Osteoblast (primary cell): ENCODE data around the gene TLE2. TPM values are rescaled to one million over a fixed set of nuclear protein-coding genes. Genes with fewer than 3 reads are reported as not detected.

Experiments
- DNase-seq: peaks from one replicate; pipeline ENCODE4 v3.0.0; 2011; ENCODE audit warnings: low spot score, mixed read lengths; ENCODE audit not compliant: insufficient read length; ENCODE audit errors: missing footprints
- H2AFZ ChIP-seq: 2 replicates; pipeline ENCODE4 v1.6.0; 2011; ENCODE audit warnings: mild to moderate bottlenecking, low read length
- H3K27ac ChIP-seq: 2 replicates; pipeline ENCODE4 v1.5.1; 2011; ENCODE audit warnings: mild to moderate bottlenecking, low read depth, low read length, moderate library complexity
- H3K27me3 ChIP-seq: 2 replicates; pipeline ENCODE4 v1.6.0; 2012; ENCODE audit warnings: mild to moderate bottlenecking, control low read depth, inconsistent platforms, low read length, moderate library complexity; ENCODE audit not compliant: insufficient read depth
- H3K36me3 ChIP-seq: 2 replicates; pipeline ENCODE4 v1.5.1; 2011; ENCODE audit warnings: mild to moderate bottlenecking, low read length, control low read depth, moderate library complexity; ENCODE audit not compliant: insufficient read depth
- H3K4me1 ChIP-seq: 2 replicates; pipeline ENCODE4 v1.5.1; 2011; ENCODE audit warnings: mild to moderate bottlenecking, low read length, control low read depth, moderate library complexity; ENCODE audit not compliant: insufficient read depth
- H3K4me2 ChIP-seq: 2 replicates; pipeline ENCODE4 v1.6.0; 2011; ENCODE audit warnings: mild to moderate bottlenecking, low read length; ENCODE audit not compliant: insufficient read depth
- H3K4me3 ChIP-seq: fragments of 200-600 bp; sonication (generic); 3 replicates; pipeline ENCODE4 v1.5.1; 2012; ENCODE audit warnings: mild to moderate bottlenecking, low read length, inconsistent platforms; ENCODE audit not compliant: insufficient read depth
- H3K79me2 ChIP-seq: 2 replicates; pipeline ENCODE4 v1.6.0; 2012; ENCODE audit warnings: mild to moderate bottlenecking, low read length, control low read depth, inconsistent platforms; ENCODE audit not compliant: insufficient read depth
- H3K9me3 ChIP-seq: 2 replicates; pipeline ENCODE4 v1.5.1; 2011; ENCODE audit warnings: low read depth, low read length, control low read depth
- H4K20me1 ChIP-seq: 2 replicates; pipeline ENCODE4 v1.6.0; 2012; ENCODE audit warnings: mild to moderate bottlenecking, low read length, control low read depth; ENCODE audit not compliant: insufficient read depth
- total RNA-seq: library from RNA; depleted of rRNA; stranded (reverse); fragments of >200 nt; gene quantifications from 2 replicates; pipeline ENCODE4 v1.2.3, GENCODE V29; 2012
- TF ChIP-seq, protein P1 (sequence below): IDR thresholded peaks from 2 replicates; pipeline ENCODE4 v1.5.1; 2011; ENCODE audit warnings: mild to moderate bottlenecking, low read depth, low read length, moderate library complexity; ENCODE audit errors: extremely low read depth

The TLE2 gene
- total RNA-seq, 1 donor = 5.1 TPM

DNA sequence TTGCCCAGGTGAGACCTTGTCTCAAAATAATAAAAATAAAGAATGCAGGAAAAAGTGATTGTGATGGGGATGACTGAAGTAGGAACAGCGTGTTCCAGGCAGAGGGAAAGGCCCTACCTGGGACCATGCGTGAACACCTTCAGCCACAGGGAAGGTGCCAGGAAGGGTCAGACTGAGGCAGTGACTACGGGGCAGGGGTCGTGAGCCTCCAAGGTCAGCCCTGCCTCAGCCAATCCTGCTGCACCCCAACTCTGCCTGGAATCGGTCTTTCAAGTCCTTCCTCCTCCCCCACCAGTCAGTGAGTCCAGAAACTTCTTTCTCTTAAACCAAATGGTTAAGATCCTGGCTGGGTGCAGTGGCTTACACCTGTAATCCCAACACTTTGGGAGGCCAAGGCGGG, 16.1 kb upstream of the TLE2 start:
- Histone ChIP-seq H4K20me1 (no peaks in the 10 kb centered on the region), H3K27me3 (peaks cover 6% of the 10 kb centered on the region), H3K79me2 (no peaks in the 10 kb centered on the region), H3K36me3 (no peaks in the 10 kb centered on the region), H3K9me3 (no peaks in the 10 kb centered on the region), H3K4me1 (no peaks in the 10 kb centered on the region), H3K27ac (no peak overlapping the region), H2AFZ (no peak overlapping the region), H3K4me3 (no peak overlapping the region), H3K4me2 (no peak overlapping the region)
- no peak for DNase-seq
- TF ChIP-seq, protein P1, sequence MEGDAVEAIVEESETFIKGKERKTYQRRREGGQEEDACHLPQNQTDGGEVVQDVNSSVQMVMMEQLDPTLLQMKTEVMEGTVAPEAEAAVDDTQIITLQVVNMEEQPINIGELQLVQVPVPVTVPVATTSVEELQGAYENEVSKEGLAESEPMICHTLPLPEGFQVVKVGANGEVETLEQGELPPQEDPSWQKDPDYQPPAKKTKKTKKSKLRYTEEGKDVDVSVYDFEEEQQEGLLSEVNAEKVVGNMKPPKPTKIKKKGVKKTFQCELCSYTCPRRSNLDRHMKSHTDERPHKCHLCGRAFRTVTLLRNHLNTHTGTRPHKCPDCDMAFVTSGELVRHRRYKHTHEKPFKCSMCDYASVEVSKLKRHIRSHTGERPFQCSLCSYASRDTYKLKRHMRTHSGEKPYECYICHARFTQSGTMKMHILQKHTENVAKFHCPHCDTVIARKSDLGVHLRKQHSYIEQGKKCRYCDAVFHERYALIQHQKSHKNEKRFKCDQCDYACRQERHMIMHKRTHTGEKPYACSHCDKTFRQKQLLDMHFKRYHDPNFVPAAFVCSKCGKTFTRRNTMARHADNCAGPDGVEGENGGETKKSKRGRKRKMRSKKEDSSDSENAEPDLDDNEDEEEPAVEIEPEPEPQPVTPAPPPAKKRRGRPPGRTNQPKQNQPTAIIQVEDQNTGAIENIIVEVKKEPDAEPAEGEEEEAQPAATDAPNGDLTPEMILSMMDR = no peak

DNA sequence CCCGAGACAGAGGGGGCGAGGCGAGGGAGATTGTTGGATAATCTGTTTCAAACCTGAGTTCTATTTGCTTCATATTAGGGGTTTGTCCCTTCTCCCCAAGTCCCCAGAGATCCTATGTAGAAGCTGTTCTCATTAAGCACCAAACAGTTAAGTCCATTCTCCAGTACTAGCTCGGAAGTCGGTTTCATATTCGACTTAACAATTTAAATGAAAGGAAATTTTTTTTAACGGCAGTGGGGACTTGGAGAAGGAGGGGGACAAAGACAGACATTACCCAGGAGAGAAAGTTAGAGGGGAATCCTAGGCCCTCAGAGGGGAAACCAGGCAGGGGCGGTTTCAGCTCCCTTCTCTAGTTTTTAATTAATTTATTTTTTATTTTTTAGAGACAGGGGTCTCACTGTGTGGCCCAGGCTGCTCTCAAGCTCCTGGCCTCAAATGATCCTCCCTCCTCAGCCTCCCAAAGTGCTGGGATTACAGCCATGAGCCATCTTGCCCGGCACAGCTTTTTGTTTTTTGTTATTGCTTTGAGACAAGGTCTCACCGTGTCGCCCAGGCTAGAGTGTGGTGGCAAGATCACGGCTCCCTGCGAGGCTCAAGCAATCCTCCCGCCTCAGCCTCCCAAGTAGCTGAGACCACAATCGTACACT, 13.7 kb upstream of the TLE2 start:
- DNase-seq = peak; percentile 47
- no peaks in the 10 kb centered on the region for H3K79me2 ChIP-seq
- peak overlapping the region; percentile 60 for H2AFZ ChIP-seq
- H3K4me2 ChIP-seq = peak overlapping the region; percentile 43
- H3K4me1 ChIP-seq = peaks cover 6% of the 10 kb centered on the region
- no peak overlapping the region for H3K4me3 ChIP-seq
- TF ChIP-seq, protein P1 = no peak
- H3K36me3 ChIP-seq = no peaks in the 10 kb centered on the region
- H3K27ac ChIP-seq = no peak overlapping the region
- no peaks in the 10 kb centered on the region for H3K27me3 ChIP-seq
- H3K9me3 ChIP-seq = no peaks in the 10 kb centered on the region
- H4K20me1 ChIP-seq = no peaks in the 10 kb centered on the region

DNA sequence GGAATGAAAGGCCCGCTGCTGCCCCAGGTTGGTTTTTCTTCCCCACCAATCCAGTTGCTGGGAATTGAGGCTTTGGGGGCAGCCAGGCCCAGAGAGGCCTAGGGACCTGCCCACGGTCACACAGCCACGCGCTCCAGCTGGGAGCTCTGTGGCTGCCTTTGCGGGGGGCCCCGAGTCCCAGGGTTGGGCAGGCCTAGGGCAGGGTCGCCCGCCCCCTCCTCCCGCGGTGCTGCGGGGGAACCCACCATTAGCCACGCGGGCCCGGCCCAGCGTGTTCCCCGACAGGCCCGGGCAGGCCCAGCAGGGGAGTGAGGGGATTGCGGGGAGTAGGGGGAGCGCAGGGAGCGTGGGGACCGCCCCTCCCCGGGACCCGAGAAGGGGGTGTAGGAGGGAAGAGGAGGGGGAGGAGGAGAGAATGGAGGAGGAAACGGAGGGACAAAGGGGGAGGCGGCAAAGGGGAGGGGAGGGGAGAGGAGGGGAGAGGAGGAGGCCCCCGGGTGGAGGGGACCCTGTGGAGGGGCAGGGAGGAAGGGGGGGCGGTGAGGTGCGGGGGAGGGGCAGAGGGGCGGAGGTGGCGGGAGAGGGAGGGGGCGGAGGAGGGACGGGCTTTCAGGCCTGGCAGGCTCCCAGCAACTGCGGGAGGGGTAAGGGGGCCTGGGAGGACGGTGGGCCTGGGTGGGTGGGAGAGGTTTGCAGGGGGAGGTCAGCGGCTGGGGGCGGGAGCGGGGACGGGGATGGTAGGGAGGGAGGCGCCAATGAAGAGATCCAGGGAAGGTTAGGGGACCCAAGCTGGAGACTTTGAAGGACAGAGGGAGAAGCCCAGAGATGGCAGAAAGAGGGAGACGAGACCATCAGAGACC, 12.9 kb upstream of the TLE2 start:
- Histone ChIP-seq H3K9me3 (no peaks in the 10 kb centered on the region), H2AFZ (peak overlapping the region; percentile 60), H4K20me1 (no peaks in the 10 kb centered on the region), H3K4me3 (no peak overlapping the region), H3K4me2 (peak overlapping the region; percentile 43), H3K27ac (no peak overlapping the region), H3K36me3 (no peaks in the 10 kb centered on the region), H3K79me2 (no peaks in the 10 kb centered on the region), H3K4me1 (peaks cover 6% of the 10 kb centered on the region), H3K27me3 (no peaks in the 10 kb centered on the region)
- peak; percentile 62 for DNase-seq
- TF ChIP-seq, protein P1 = no peak

DNA sequence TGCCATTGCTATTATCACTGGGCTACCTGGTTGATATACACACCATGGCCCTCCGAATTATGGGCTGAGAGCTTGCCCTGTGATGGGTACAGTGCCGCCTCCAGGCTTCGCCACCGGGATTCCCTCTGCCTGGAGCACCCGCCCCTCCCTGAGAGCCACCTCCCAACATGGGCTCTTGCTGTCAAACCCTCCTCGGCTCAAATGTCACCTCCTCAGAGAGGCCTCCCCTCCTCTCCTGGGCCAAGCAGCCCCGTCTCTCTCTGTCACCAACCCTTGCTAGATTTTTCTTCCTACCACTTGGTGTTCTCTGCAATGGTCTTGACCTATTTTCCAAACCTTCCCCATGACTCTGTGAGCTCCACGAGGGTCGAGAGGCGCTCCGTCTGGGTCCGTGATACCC, 12.2 kb upstream of the TLE2 start:
- H3K4me2 ChIP-seq = no peak overlapping the region
- no peaks in the 10 kb centered on the region for H4K20me1 ChIP-seq
- peak; percentile 32 for DNase-seq
- no peaks in the 10 kb centered on the region for H3K79me2 ChIP-seq
- H2AFZ ChIP-seq = no peak overlapping the region
- H3K27ac ChIP-seq = no peak overlapping the region
- no peaks in the 10 kb centered on the region for H3K36me3 ChIP-seq
- TF ChIP-seq, protein P1 = no peak
- no peaks in the 10 kb centered on the region for H3K9me3 ChIP-seq
- H3K4me3 ChIP-seq = no peak overlapping the region
- no peaks in the 10 kb centered on the region for H3K27me3 ChIP-seq
- H3K4me1 ChIP-seq = peaks cover 6% of the 10 kb centered on the region
